SK-N-SH treated with all-trans-retinoic acid at 6 μM for 48 hours (cell line): ENCODE measurements around the gene HIGD2A.

ENCODE experiments used
- ATAC-seq: fragments of 200-7000 bp; cut with Tn5 transposase; 3 replicates; pipeline ENCODE4 v1.9.1; 2020; ENCODE audit warnings: mild to moderate bottlenecking, moderate library complexity
- ARNTL ChIP-seq: fragments of 450-650 bp; formaldehyde crosslinking; IDR thresholded peaks from 2 replicates; pipeline ENCODE4 v1.5.0; 2020; ENCODE audit warnings: low read depth, mild to moderate bottlenecking, moderate library complexity, borderline replicate concordance
- CSDC2 ChIP-seq: fragments of 250-450 bp; sonication (Bioruptor Pico); IDR thresholded peaks from 2 replicates; pipeline ENCODE4 v1.5.0; 2020; ENCODE audit warnings: mild to moderate bottlenecking, moderate library complexity
- CSRNP3 ChIP-seq: fragments of 250-450 bp; sonication (Bioruptor Pico); IDR thresholded peaks from 2 replicates; pipeline ENCODE4 v1.5.1; 2021; ENCODE audit warnings: mild to moderate bottlenecking, moderate library complexity
- ESRRG ChIP-seq: fragments of 250-450 bp; sonication (Bioruptor Pico); IDR thresholded peaks from 2 replicates; pipeline ENCODE4 v1.6.1; 2021; ENCODE audit warnings: mild to moderate bottlenecking
- GLIS3 ChIP-seq: fragments of 250-450 bp; sonication (Bioruptor Pico); IDR thresholded peaks from 2 replicates; pipeline ENCODE4 v1.5.0; 2020; ENCODE audit warnings: mild to moderate bottlenecking, moderate library complexity
- ISL1 ChIP-seq: fragments of 250-450 bp; sonication (Bioruptor Pico); IDR thresholded peaks from 2 replicates; pipeline ENCODE4 v2.1.2; 2022; ENCODE audit warnings: mild to moderate bottlenecking, moderate library complexity
- OSR1 ChIP-seq: fragments of 250-450 bp; sonication (Bioruptor Pico); IDR thresholded peaks from 2 replicates; pipeline ENCODE4 v1.8.0; 2022; ENCODE audit warnings: moderate library complexity, mild to moderate bottlenecking, inconsistent platforms
- PATZ1 ChIP-seq: fragments of 250-450 bp; sonication (Bioruptor Pico); IDR thresholded peaks from 2 replicates; pipeline ENCODE4 v1.8.0; 2020; ENCODE audit warnings: mild to moderate bottlenecking, moderate library complexity, borderline replicate concordance
- PPARA ChIP-seq: fragments of 250-450 bp; sonication (Bioruptor Pico); IDR thresholded peaks from 2 replicates; pipeline ENCODE4 v1.5.0; 2020; ENCODE audit warnings: mild to moderate bottlenecking, borderline replicate concordance
- RARB ChIP-seq: fragments of 250-450 bp; sonication (Bioruptor Pico); IDR thresholded peaks from 2 replicates; pipeline ENCODE4 v1.8.0; 2021; ENCODE audit warnings: mild to moderate bottlenecking, moderate library complexity
- SNAI2 ChIP-seq: fragments of 250-450 bp; sonication (Bioruptor Pico); IDR thresholded peaks from 2 replicates; pipeline ENCODE4 v1.5.0; 2020; ENCODE audit warnings: mild to moderate bottlenecking, moderate library complexity
- TCF4 ChIP-seq: fragments of 250-450 bp; sonication (Bioruptor Pico); IDR thresholded peaks from 2 replicates; pipeline ENCODE4 v1.8.0; 2021; ENCODE audit warnings: mild to moderate bottlenecking, moderate library complexity, borderline replicate concordance
- TOX ChIP-seq: fragments of 250-450 bp; sonication (Bioruptor Pico); IDR thresholded peaks from 2 replicates; pipeline ENCODE4 v1.8.0; 2021; ENCODE audit warnings: mild to moderate bottlenecking, moderate library complexity, borderline replicate concordance
- ZC3H10 ChIP-seq: fragments of 250-450 bp; sonication (Bioruptor Pico); IDR thresholded peaks from 2 replicates; pipeline ENCODE4 v1.5.1; 2021; ENCODE audit warnings: mild to moderate bottlenecking, moderate library complexity
- ZFP3 ChIP-seq: fragments of 250-450 bp; sonication (Bioruptor Pico); IDR thresholded peaks from 2 replicates; pipeline ENCODE4 v1.5.0; 2020; ENCODE audit warnings: mild to moderate bottlenecking, moderate library complexity
- ZFP30 ChIP-seq: fragments of 450-650 bp; formaldehyde crosslinking; IDR thresholded peaks from 2 replicates; pipeline ENCODE4 v1.5.0; 2022; ENCODE audit warnings: mild to moderate bottlenecking, moderate library complexity
- ZNF565 ChIP-seq: fragments of 450-650 bp; formaldehyde crosslinking; conservative IDR thresholded peaks from 2 replicates; pipeline ENCODE4 v1.5.0; 2020; ENCODE audit warnings: low read depth, mild to moderate bottlenecking, moderate library complexity
- ZNF70 ChIP-seq: fragments of 450-650 bp; formaldehyde crosslinking; IDR thresholded peaks from 2 replicates; pipeline ENCODE4 v1.5.0; 2020; ENCODE audit warnings: mild to moderate bottlenecking, moderate library complexity
- ZNF8 ChIP-seq: fragments of 450-650 bp; formaldehyde crosslinking; IDR thresholded peaks from 2 replicates; pipeline ENCODE4 v1.5.0; 2020; ENCODE audit warnings: mild to moderate bottlenecking, moderate library complexity
- TF ChIP-seq, protein P1 (sequence below): fragments of 250-450 bp; sonication (Bioruptor Pico); IDR thresholded peaks from 2 replicates; pipeline ENCODE4 v1.8.0; 2021; ENCODE audit warnings: low read depth, mild to moderate bottlenecking, moderate library complexity, borderline replicate concordance
- TF ChIP-seq, protein P2 (sequence below): fragments of 250-450 bp; sonication (Bioruptor Pico); IDR thresholded peaks from 2 replicates; pipeline ENCODE4 v1.5.1; 2020; ENCODE audit warnings: low read depth, mild to moderate bottlenecking, moderate library complexity

The HIGD2A gene

GRCh38 chr5:176412517-176413254 is 24.1 kb downstream of the HIGD2A start:
- ATAC-seq = no peak
- TF ChIP-seq ZC3H10 (CRISPR knock-in tag) (no peak), PATZ1 (CRISPR knock-in tag) (no peak), CSDC2 (CRISPR knock-in tag) (no peak), ESRRG (CRISPR knock-in tag) (no peak)

- TF ChIP-seq ZNF70 (CRISPR knock-in tag) = no peak
- TF ChIP-seq, protein P1, sequence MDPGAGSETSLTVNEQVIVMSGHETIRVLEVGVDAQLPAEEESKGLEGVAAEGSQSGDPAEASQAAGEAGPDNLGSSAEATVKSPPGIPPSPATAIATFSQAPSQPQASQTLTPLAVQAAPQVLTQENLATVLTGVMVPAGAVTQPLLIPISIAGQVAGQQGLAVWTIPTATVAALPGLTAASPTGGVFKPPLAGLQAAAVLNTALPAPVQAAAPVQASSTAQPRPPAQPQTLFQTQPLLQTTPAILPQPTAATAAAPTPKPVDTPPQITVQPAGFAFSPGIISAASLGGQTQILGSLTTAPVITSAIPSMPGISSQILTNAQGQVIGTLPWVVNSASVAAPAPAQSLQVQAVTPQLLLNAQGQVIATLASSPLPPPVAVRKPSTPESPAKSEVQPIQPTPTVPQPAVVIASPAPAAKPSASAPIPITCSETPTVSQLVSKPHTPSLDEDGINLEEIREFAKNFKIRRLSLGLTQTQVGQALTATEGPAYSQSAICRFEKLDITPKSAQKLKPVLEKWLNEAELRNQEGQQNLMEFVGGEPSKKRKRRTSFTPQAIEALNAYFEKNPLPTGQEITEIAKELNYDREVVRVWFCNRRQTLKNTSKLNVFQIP (CRISPR knock-in tag) = no peak
- no peak for ATAC-seq
These were observed 24.7 kb downstream of the HIGD2A start for GRCh38 chr5:176413255-176413565.

- TF ChIP-seq PPARA (CRISPR knock-in tag) = no peak
- no peak for TF ChIP-seq ZFP3 (CRISPR knock-in tag)
- no peak for TF ChIP-seq RARB (CRISPR knock-in tag)
- TF ChIP-seq SNAI2 = no peak
- no peak for TF ChIP-seq ZNF70 (CRISPR knock-in tag)
- no peak for TF ChIP-seq ZC3H10 (CRISPR knock-in tag)
- TF ChIP-seq CSRNP3 (CRISPR knock-in tag) = no peak
- TF ChIP-seq TCF4 (CRISPR knock-in tag) = no peak
- no peak for TF ChIP-seq ZFP30 (CRISPR knock-in tag)
- no peak for TF ChIP-seq GLIS3 (CRISPR knock-in tag)
- no peak for TF ChIP-seq ISL1 (CRISPR knock-in tag)
- TF ChIP-seq TOX (CRISPR knock-in tag) = no peak
- no peak for TF ChIP-seq ESRRG (CRISPR knock-in tag)
- TF ChIP-seq, protein P2, sequence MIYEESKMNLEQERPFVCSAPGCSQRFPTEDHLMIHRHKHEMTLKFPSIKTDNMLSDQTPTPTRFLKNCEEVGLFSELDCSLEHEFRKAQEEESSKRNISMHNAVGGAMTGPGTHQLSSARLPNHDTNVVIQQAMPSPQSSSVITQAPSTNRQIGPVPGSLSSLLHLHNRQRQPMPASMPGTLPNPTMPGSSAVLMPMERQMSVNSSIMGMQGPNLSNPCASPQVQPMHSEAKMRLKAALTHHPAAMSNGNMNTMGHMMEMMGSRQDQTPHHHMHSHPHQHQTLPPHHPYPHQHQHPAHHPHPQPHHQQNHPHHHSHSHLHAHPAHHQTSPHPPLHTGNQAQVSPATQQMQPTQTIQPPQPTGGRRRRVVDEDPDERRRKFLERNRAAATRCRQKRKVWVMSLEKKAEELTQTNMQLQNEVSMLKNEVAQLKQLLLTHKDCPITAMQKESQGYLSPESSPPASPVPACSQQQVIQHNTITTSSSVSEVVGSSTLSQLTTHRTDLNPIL = no peak
- no peak for TF ChIP-seq ZNF8 (CRISPR knock-in tag)
- TF ChIP-seq PATZ1 (CRISPR knock-in tag) = no peak
- TF ChIP-seq ARNTL (CRISPR knock-in tag) = no peak
- no peak for TF ChIP-seq OSR1 (CRISPR knock-in tag)
- no peak for TF ChIP-seq ZNF565 (CRISPR knock-in tag)
- ATAC-seq = no peak
These were observed 25.2 kb downstream of the HIGD2A start for GRCh38 chr5:176413709-176414191.

GRCh38 chr5:176414704-176415103 is 26.2 kb downstream of the HIGD2A start:
- no peak for ATAC-seq
- TF ChIP-seq RARB (CRISPR knock-in tag) = no peak
- TF ChIP-seq TCF4 (CRISPR knock-in tag) = no peak
